Central memory CD8-positive, alpha-beta T cell (primary cell): ENCODE results near the gene HERC2.
"Not testable (repeated sequence)": the region's sequence is repeated elsewhere in the genome, so short reads cannot be mapped to it uniquely, and the experiment has no call there.

Experiments
- ATAC-seq: fragments of 150-1000 bp; cut with Tn5 transposase; replicated peaks from 2 replicates; pipeline ENCODE4 v1.10.0; 2022; ENCODE audit warnings: mild to moderate bottlenecking, moderate FRiP score, moderate number of reproducible peaks; ENCODE audit not compliant: poor library complexity, severe bottlenecking; ENCODE audit errors: extremely low read depth
- DNase-seq, 2 donors: peaks; one replicate each; pipeline ENCODE4 v3.0.0; 2021; ENCODE audit warnings: low spot score in 2 of 2
- H3K27ac Mint-ChIP-seq: one replicate; pipeline ENCODE4 v1.8.0; 2022; ENCODE audit warnings: low read depth, mild to moderate bottlenecking, moderate library complexity, mixed read lengths
- H3K27me3 Mint-ChIP-seq: one replicate; pipeline ENCODE4 v1.8.0; 2022; ENCODE audit warnings: mixed read lengths
- H3K36me3 Mint-ChIP-seq: one replicate; pipeline ENCODE4 v1.8.0; 2022; ENCODE audit warnings: mild to moderate bottlenecking, moderate library complexity, mixed read lengths; ENCODE audit not compliant: insufficient read depth
- H3K4me1 Mint-ChIP-seq: one replicate; pipeline ENCODE4 v1.8.0; 2022; ENCODE audit warnings: mixed read lengths
- H3K4me3 Mint-ChIP-seq: one replicate; pipeline ENCODE4 v1.8.0; 2022; ENCODE audit warnings: mild to moderate bottlenecking, moderate library complexity, mixed read lengths
- H3K9me3 Mint-ChIP-seq: one replicate; pipeline ENCODE4 v1.8.0; 2022; ENCODE audit warnings: mixed read lengths

Gene HERC2

DNA sequence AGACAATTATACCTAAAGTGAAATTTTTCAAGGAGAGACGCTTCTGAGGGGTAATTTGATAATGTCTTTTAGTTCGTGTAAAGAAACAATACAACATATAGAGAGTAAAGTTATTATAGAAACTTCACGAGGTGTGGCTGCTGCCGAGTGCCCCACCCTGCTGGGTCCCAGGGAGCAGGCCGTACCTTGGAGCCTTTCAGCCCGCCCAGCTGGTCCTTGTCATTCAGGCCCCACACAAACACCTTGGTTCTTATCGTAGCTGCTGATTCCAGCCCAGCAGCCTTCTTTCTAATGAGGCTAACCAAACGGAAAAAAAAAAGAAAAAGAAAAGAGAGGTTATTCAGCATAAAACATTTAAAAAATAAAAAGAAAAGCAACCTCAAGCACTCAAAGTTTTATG is 139.8 kb downstream of the HERC2 start:
- ATAC-seq, result no peak
- H3K27ac Mint-ChIP-seq, result no peak overlapping the region
- no peaks in the 10 kb centered on the region for H3K4me1 Mint-ChIP-seq
- no peaks in the 10 kb centered on the region for H3K27me3 Mint-ChIP-seq
- peaks cover 25% of the 10 kb centered on the region for H3K36me3 Mint-ChIP-seq
- no peaks in the 10 kb centered on the region for H3K9me3 Mint-ChIP-seq
- no peak for DNase-seq
- H3K4me3 Mint-ChIP-seq, result no peak overlapping the region

DNA sequence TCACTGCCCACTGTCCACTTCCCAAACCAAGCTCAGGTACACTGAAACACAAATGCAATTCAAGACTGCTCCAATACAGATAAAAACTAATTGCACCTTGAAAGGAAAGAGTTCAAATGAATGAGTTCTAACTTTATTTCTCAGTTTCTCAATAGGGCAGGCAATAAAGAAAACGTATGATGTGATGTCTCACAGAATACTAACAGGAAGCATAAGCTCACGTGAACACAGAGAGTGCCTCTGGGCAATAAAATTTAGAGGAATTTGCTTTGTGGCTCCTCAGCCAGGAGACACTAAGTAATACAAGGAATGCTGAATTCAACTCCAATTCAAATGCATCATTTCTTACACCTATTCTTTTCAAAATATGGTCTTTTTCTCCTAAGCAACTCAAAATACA is 140.6 kb downstream of the HERC2 start:
- ATAC-seq, result no peak

DNA sequence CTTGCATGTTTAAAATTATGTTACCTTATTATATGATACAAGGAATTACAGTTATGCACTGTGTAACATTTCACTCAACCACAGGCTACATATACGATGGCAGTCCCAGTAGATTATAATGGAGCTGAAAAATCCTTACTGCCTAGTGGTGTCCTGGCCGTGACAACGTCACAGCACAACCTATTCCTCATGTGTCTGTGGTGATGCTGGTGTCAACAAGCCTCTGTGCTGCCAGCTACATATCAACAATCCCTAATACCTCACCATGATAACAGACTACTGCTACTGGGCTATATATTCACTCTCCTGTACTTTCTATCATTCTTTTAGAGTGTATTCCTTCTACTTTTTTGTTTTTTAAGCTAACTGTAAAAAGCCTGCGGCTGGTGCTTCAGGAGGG is 142.7 kb downstream of the HERC2 start:
- Mint-ChIP-seq H3K36me3 (peaks cover 22% of the 10 kb centered on the region), H3K4me3 (no peak overlapping the region), H3K27me3 (no peaks in the 10 kb centered on the region), H3K4me1 (peaks cover 5% of the 10 kb centered on the region), H3K27ac (no peak overlapping the region), H3K9me3 (no peaks in the 10 kb centered on the region)
- DNase-seq (no peak), ATAC-seq (no peak)

More for the DNA sequence above, 140.6 kb downstream of the HERC2 start:
- no peak overlapping the region for H3K4me3 Mint-ChIP-seq
- peaks cover 5% of the 10 kb centered on the region for H3K4me1 Mint-ChIP-seq
- no peak for DNase-seq
- no peaks in the 10 kb centered on the region for H3K27me3 Mint-ChIP-seq
- no peak overlapping the region for H3K27ac Mint-ChIP-seq
- no peaks in the 10 kb centered on the region for H3K9me3 Mint-ChIP-seq
- peaks cover 22% of the 10 kb centered on the region for H3K36me3 Mint-ChIP-seq

DNA sequence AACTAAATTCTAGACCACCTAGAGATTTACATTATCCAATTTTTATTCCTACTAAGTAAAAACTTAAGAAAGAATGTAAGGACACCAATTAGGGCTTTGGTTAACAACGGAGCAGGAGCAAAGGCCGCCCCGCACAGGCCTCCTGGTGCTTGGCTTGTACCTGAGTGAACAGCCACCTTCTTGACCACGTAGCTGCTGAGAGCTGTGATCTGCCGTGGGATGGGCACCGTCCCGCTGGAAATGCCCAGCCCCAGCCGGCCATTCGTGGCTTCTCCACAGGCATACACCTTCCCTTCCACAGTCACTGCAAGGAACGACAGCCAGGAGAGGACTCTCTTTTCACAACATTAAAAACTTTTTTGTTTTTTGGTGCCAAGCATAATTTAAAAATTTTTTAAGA is 143.3 kb downstream of the HERC2 start:
- Mint-ChIP-seq H3K27me3 (no peaks in the 10 kb centered on the region), H3K36me3 (peaks cover 22% of the 10 kb centered on the region), H3K27ac (no peak overlapping the region), H3K4me1 (peaks cover 5% of the 10 kb centered on the region), H3K4me3 (no peak overlapping the region), H3K9me3 (no peaks in the 10 kb centered on the region)
- no peak for ATAC-seq
- no peak for DNase-seq

DNA sequence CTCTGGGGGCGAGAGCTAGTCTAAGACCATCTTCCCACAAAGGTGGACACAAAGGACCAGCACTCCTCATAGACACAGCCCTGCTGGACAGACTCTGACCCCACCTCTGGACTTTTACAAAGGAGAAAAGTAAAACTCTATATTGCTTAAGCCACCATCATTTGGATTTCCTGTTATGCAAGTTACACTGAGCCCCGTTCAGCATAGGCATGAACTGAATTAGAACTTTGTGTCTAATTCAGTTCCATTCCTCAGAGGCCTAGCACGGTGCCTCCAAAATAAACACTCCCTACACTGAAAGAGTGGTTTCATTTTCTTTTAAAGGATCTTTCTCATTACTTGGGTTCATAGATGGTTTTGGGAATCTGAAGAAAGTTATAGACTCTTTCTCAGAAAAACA is 143.7 kb downstream of the HERC2 start:
- ATAC-seq (no peak), DNase-seq (no peak)
- Mint-ChIP-seq H3K27me3 (no peaks in the 10 kb centered on the region), H3K4me1 (peaks cover 5% of the 10 kb centered on the region), H3K36me3 (peaks cover 22% of the 10 kb centered on the region), H3K27ac (no peak overlapping the region), H3K9me3 (no peaks in the 10 kb centered on the region), H3K4me3 (no peak overlapping the region)

DNA sequence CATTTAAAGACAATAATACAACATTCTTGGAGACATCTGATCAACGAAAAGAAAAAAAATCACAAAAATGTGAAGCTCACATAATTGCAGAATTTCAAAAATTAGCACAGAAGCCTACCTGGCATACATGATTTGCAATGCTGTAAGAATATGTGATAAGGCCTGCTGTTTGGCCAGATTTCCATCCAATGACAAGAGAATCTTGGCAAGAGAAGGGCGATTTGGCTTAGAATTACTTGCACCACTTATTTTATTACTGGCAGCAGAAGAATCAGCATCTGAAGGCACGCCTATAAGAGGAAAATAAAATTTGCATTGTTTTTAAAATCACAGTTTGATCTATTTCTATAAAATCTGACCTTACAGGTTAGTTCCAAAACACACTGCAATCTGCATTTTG is 152.6 kb downstream of the HERC2 start:
- Mint-ChIP-seq H3K4me1 (no peaks in the 10 kb centered on the region), H3K36me3 (peaks cover 31% of the 10 kb centered on the region), H3K27me3 (no peaks in the 10 kb centered on the region), H3K9me3 (no peaks in the 10 kb centered on the region), H3K27ac (no peak overlapping the region), H3K4me3 (no peak overlapping the region)
- ATAC-seq (no peak), DNase-seq (no peak)

DNA sequence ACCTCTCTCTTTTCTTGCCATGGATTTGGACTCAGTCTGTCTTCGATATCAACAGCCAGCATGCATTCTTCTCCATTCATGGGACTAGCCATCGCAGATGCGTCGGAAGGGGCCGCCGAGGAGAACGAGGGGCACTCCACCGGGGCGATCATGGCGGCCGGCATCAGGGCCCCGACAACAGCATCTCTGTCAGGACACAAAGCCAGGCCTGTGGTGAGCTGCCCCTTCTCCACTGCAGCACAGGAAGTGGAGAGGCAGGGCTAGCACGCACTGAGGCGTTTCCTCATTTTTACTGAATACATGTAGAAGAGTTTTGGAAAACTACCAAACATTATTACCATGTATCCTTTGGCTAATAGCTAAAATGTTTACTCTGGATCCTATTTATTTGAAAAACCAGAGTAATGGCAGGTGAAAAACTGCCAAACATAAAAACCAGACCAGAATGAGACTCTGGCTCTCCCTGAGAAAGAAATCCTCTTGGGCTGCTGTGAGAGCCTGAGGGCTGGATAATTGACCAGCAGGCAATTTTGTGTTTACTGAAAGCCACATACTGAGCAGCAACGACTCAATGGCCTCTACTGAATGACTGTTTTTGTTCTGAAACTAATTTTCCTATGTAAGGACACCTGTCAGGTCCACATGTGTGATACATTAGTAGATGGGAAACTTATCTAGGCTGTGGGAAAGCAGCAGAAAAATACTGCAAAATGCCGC is 153.4 kb downstream of the HERC2 start:
- not testable (repeated sequence) for DNase-seq, H3K4me3 Mint-ChIP-seq, H3K27me3 Mint-ChIP-seq, ATAC-seq, H3K4me1 Mint-ChIP-seq, H3K9me3 Mint-ChIP-seq
- Mint-ChIP-seq H3K36me3 (peaks cover 34% of the 10 kb centered on the region), H3K27ac (peak overlapping the region; percentile 35)

DNA sequence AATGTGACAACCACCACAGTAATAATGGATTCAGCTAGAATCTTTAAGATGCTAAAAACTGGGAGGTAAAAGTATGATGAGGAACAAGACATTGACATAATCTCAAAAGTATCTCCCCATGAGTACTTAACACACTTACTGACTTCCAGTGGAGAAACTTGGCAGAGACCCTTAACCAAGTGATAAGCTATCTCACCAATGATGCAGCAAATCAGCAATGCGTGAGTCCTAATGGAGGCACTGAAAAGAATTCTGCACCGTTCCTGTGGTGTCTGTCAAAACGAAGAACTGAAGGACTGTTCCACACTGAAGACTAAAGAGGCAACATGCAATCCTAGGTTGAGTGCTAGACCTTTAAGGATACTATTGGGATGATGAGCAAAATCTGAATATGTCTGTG is 154.9 kb downstream of the HERC2 start:
- no peak overlapping the region for H3K27ac Mint-ChIP-seq
- peaks cover 40% of the 10 kb centered on the region for H3K36me3 Mint-ChIP-seq
- H3K27me3 Mint-ChIP-seq, result no peaks in the 10 kb centered on the region
- H3K4me3 Mint-ChIP-seq, result no peak overlapping the region
- no peak for ATAC-seq
- no peak for DNase-seq
- H3K9me3 Mint-ChIP-seq, result no peaks in the 10 kb centered on the region
- H3K4me1 Mint-ChIP-seq, result no peaks in the 10 kb centered on the region

DNA sequence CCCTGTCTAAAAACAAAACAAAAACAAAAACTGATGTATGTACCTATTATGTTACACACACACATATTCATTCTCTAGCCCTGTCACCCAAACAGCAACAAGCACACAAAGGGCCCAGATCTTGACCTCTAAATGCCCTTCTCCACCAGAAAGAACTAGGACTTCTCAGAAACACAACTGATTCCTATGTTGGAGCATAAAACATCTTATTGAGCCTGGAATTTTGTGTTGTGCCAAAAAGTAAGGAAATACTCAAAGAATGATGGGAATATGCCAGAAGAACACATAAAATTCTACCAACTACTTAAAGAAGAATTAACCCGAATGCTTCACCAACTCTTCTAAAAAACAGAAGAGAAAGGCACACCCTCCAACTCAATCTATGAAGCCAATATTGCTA is 156.2 kb downstream of the HERC2 start:
- H3K4me1 Mint-ChIP-seq, result no peaks in the 10 kb centered on the region
- no peak for DNase-seq
- peaks cover 39% of the 10 kb centered on the region for H3K36me3 Mint-ChIP-seq

DNA sequence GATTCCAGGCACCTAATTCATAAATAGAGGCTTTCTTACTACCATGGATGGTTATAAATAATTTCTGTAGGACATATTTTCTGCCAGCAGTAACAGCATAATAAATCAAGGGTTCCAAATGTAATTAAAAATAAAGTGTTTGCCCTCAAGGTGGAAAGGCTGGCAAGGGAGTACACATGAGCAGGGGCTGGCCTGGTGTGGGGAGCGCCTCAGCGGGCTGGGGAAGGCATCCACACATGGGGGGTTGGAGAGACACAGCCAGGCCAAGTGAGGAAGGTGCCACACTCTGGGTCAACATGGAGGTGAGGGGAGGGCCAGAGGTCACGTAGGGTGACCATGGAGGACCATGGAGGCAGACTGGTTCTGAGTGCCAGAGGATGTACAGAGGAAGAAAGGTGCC is 157.1 kb downstream of the HERC2 start:
- Mint-ChIP-seq H3K4me1 (no peaks in the 10 kb centered on the region), H3K27me3 (no peaks in the 10 kb centered on the region), H3K27ac (peak overlapping the region; percentile 32), H3K9me3 (no peaks in the 10 kb centered on the region), H3K36me3 (peaks cover 38% of the 10 kb centered on the region), H3K4me3 (no peak overlapping the region)
- DNase-seq, result no peak
- no peak for ATAC-seq

More for the DNA sequence above, 156.2 kb downstream of the HERC2 start:
- ATAC-seq, result no peak
- H3K9me3 Mint-ChIP-seq, result no peaks in the 10 kb centered on the region
- H3K4me3 Mint-ChIP-seq, result no peak overlapping the region
- H3K27ac Mint-ChIP-seq, result no peak overlapping the region
- H3K27me3 Mint-ChIP-seq, result no peaks in the 10 kb centered on the region

DNA sequence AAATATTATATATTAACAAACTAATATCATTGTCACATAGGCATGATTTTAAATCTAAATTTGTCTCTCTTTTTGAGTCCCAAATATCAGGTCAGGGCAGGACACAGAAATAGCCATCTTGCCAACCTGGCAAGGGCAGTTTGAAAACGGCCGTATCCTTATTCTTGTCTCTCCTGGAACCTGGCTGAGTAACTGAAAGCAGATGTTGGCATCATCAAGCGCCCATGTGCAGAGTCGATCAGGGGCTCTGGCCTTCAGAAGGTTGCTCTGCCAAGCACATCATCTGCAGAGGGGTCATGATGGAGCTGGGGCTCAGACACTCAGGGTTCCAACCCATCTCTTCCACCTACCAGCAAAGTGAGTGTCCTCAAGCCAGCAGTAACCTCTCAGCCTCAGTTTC is 167.7 kb downstream of the HERC2 start:
- no peak overlapping the region for H3K4me3 Mint-ChIP-seq
- H3K27me3 Mint-ChIP-seq, result no peaks in the 10 kb centered on the region
- ATAC-seq, result no peak

DNA sequence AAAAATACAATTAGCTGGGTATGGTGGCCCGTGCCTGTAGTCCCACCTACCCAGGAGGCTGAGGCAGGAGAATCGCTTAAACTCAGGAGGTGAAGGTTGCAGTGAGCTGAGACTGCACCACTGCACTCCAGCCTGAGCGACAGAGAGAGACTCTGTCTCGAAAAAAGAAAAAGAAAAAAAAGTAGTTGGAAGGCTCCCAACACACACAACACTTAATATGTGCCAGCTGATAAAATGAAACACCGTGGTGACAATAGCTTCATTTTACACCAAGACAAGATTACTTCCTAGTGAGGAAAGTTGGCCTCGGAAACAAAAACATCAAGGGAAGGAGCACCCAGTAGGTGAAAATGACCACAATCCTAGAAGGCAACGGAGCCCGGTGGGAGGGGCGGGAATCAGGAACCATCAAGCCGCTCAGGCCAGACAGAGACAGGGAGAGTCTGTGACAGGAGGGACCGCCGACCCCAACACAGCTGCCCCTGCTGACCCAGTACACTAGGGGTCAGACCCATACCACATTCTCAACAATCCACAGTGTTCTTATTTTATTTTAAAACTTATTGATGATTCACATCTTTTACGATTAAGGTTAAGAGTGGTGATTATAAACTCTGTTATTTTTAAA is 168.4 kb downstream of the HERC2 start:
- ATAC-seq (no peak), DNase-seq (no peak)
- Mint-ChIP-seq H3K4me1 (no peaks in the 10 kb centered on the region), H3K9me3 (peaks cover 21% of the 10 kb centered on the region), H3K36me3 (peaks cover 10% of the 10 kb centered on the region), H3K27ac (no peak overlapping the region), H3K4me3 (no peak overlapping the region), H3K27me3 (no peaks in the 10 kb centered on the region)

More for the DNA sequence above, 167.7 kb downstream of the HERC2 start:
- Mint-ChIP-seq H3K9me3 (peaks cover 14% of the 10 kb centered on the region), H3K36me3 (peaks cover 10% of the 10 kb centered on the region), H3K4me1 (no peaks in the 10 kb centered on the region), H3K27ac (no peak overlapping the region)
- no peak for DNase-seq

DNA sequence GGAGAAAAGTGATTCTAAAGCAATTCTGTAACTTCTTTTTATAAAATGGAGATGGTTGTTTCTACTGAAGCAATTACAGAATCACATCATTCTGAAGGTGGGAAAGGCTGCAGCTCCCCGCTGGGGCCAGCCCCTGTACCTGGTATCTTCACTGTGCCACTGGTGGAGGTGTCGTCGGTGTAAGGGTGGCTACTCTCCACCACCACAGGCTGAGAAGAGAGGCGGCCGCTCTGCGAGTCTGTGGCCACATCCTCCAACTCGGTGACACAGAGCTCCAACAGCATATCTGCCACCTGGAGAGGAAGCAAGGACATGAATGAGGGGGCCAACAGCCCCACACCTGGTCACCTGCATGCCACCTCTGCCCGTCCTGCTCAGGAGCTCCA is 169.4 kb downstream of the HERC2 start:
- H3K27me3 Mint-ChIP-seq, H3K27ac Mint-ChIP-seq, ATAC-seq, DNase-seq, H3K4me1 Mint-ChIP-seq, H3K4me3 Mint-ChIP-seq: not testable (repeated sequence)
- Mint-ChIP-seq H3K36me3 (peaks cover 10% of the 10 kb centered on the region), H3K9me3 (peaks cover 21% of the 10 kb centered on the region)
